Measurements from ENCODE around the gene KCNJ10. TPM values are rescaled to one million over a fixed set of nuclear protein-coding genes. Genes with fewer than 3 reads are reported as not detected.
A peak's percentile ranks its signal among the peaks of the same experiment; 100 is the strongest.
"Not testable (repeated sequence)": the region's sequence is repeated elsewhere in the genome, so short reads cannot be mapped to it uniquely, and the experiment has no call there.

KCNJ10 gene
- total RNA-seq, 1 donor from 2014 or later: not detected

DNA sequence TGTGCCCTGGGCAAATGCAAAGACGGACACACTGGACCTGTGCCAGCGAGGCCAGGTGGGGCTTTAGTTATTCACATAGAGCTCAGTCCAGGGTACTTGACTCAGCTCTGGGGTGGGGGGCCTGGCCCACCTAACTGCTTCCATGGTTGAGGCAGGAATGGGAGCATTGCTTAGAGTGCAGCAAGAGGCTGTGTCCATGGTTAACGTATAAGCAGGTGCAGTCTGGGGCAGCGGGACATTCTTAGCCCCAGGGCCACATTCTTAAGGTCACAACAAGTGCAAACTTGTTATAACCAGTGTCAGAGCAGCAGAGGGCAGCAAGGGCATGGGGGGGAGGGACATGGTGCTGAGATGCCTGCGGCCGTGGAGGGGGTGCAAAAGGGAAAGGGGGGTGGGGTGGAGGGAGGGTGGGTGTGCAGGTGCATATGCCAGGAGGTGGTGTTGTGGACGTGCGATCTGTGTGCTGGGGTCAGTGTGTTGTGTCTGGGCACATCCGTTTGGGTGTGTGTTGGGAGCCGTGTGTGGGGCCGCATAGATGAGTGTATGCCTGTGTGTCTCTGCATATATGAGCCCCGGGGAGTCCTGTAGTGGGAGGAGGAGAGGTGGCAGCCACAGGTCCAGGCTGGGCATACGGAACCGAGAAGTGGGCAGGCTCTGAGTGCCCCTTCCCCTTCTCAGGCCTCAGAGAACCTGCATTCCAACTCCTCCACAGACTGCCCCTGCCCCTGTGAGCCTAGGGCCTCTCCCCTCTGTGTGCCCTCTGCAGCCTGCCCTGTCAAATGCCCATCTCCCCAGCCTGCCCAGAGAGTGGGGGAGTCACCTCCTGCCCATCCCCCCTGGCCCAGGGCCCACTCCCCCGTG is 8.4 kb downstream of the KCNJ10 start:
- no peak for DNase-seq (ENCODE audit: low spot score)

DNA sequence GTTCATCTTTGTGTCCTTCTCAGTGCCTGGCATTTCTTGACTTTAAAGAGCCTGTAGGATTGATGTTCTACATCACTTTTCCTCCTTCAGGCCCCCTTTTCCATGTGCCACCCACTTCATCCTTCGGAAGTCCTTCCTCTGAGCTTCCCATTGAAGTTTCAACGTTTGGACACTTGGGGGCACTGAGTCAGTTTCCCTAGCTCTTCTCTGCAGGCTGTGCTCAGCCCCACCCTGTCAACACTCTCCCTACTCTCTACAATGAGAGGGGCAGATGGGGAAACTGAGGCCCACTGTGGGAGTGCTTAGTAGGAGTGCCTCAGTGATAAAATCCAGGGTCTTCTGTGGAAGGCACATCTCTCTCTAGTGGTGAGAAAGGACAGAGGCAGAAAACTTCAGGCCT is 11.9 kb downstream of the KCNJ10 start:
- DNase-seq (ENCODE audit: low spot score): no peak

DNA sequence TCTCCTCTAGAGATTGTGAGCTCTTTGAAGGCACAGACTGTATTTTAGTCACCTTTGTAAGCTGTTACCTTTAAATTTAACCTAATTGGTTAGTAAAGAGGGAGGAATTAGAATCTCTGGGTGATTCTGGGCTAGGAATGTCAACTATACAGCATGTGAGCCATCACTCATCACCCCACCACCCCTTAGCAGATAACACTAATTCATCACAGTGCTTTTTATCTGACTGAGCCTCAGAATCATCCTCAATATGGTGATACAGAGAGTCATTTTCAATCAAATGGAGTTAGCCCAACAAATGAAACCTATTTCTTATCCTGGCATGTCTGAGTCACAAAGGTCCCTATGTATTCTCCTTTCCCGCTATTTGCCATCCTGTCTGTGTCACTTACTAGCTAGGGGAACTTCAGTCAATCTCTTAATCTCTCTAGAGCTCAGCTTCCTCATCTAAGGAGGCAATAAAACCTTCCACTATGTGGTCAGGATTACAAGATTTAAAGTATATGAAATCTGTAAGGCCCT is 13.3 kb downstream of the KCNJ10 start:
- no peak for DNase-seq (ENCODE audit: low spot score)

DNA sequence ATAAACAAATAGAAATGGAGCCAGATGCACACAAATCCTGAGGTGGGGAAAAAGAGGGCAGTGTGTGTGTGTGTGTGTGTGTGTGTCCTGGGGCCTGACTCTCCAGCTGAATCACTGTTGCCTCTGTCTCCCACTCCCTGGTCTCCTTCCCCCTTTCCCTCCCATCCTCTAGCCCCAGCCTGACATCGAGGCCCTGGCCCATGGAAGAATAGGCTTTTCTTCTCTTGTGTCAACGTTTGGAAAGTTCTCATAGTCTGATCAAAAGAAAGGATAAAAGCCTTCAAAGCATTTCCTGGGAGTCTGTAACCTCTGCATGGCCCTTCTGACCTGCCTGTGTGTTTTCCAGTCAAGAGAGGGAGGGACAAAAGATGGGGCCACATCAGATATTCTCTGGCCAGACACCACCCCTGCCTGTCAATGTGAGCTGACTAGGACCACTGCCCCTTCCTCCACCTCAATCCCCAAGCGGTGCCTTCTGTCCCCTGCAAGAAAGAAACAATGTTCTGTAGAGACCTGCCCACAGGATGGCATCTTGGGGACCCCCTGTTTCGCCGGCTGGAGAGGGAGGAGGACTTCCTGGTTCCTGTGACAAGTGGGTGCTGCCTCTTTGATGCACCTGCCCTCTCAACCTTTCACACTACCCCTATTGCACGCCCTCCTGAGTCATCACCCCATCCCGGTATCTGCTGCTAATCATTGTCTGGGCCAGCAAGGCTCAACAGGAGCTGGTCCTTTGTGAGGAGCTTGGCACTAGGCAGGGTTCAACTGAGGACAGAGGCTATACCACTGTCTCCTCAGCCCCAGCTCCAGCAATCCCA is 16.2 kb downstream of the KCNJ10 start:
- no peak for DNase-seq (ENCODE audit: low spot score)

DNA sequence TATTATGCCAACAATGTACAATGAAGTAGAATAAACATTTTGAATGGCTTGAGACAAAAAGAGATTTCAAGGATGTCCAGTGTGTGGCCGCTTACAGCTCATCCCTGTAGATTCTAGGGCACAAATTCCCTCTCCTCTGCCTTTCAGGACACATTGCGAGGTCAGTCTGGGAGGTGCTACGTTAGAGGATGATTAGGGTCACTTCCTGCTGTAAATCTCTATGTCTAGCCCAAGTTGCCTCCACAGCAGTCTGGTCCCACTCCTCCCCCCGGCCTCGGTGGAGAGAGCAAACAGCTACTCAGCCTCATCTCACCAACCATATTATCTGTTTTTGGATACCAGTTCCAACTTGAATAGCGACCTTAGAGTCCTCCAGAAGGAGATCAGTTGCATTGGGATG is 17.0 kb downstream of the KCNJ10 start:
- DNase-seq (ENCODE audit: low spot score): no peak

DNA sequence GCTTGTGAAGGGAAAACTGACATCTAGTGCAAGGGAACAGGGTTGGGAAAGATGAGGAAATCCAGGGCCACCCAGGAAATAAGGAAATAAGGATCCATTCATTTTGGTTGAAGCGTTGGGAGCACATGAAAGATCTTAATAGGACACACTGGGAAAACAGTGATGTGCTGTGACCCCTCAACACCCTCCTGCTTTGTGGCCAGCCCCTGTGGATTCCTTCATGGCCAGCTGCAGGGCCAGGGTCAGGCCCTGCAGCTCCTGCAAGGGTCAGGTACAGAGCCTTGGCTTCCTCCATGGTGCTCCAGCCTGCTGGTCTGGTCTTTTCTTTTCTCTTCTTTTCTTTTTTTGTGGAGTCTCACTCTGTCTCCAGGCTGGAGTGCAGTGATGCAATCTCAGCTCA is 19.3 kb downstream of the KCNJ10 start:
- no peak for DNase-seq (ENCODE audit: low spot score)

DNA sequence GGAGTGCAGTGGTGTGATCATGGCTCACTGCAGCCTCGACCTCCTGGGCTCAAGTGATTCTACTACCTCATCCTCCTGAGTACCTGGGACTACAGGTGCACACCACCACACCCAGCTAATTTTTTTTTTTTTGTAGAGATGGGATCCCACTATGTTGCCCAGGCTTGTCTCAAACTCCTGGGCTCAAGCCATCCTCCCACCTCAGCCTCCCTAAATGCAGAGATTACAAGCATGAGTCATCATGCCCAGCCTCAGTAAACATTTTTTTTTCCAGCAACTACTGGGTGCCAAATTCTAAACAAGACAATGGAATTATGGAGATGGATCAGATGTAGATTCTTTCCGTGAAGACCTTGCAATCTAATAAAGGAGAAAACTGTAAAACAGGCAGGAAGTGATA is 19.8 kb downstream of the KCNJ10 start:
- DNase-seq (ENCODE audit: low spot score): not testable (repeated sequence)

DNA sequence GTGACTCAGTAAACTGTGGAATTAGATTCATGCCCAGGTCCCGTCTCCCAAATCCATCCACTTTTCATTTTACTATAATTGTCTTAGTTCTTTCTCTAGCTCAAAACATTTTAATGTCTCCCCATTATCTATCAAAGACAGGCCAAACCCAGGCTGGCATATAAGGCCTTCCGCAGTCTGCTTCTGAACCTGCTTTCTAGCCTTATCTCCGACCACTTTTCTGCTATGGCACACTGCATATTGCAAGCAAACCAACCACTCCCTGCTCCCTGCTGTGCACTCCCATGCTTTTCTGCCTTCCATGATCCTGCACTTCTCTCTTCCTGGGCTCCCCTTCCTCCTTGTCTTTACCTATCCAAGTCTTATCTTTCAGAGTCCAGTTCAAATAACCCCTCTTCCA is 20.9 kb downstream of the KCNJ10 start:
- DNase-seq (ENCODE audit: low spot score): no peak

DNA sequence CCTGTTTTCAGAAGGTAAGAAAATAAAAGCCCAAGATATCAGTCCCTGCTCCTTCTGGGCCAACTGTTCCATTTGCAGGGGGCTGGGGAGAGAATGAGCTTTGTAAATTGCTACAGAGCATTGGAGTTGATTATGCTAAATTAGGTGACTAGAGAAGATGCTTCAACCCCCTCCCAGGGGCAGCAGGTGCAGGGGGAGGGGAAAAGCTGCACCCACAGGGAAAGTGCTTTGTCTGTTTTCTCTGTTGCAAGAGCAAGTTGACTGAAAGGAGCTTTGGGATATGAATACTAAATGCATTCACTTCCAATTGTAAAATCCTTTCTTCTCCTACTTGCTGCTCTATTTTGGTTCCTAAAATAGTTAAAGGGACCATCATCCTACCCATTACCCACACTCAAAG is 21.6 kb downstream of the KCNJ10 start:
- DNase-seq (ENCODE audit: low spot score): no peak

DNA sequence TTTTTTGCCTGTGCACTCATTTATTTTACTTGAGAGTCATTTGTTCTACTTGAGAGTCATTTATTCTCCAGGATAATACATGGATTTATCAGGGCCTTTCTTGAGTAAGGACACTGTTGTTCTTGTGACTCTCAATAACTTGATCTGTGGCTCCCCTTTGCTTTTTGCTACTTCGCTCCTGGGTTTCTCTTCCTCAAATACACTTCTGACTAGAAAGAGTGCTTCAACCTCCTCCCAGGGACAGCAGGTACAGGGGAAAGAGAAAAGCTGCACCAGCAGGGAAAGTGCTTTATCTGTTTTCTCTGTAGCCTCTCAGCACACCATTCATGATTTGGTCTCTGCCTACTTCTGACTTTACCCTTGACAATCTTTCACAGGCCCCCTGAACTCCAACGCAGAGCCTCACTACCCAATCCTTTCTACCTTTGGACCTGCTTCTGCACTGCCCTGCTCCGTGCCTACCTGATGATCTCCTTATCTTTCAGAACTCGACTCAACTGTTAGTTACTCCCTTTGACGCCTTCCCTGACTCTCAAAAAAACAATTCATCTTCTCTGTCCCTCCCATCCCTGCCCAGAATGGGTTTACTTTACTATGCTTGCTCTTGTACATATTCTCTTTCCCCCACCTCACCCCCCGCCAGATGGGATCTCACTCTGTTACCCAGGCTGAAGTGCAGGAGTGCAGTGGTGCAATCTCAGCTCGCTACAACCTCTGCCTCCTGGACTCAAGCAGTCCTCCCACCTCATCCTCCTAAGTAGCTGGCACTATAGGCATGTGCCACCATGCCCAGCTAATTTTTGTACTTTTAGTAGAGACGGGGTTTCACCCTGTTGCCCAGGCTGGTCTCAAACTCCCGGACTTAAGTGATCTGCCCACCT is 22.6 kb downstream of the KCNJ10 start:
- DNase-seq (ENCODE audit: low spot score): no peak

DNA sequence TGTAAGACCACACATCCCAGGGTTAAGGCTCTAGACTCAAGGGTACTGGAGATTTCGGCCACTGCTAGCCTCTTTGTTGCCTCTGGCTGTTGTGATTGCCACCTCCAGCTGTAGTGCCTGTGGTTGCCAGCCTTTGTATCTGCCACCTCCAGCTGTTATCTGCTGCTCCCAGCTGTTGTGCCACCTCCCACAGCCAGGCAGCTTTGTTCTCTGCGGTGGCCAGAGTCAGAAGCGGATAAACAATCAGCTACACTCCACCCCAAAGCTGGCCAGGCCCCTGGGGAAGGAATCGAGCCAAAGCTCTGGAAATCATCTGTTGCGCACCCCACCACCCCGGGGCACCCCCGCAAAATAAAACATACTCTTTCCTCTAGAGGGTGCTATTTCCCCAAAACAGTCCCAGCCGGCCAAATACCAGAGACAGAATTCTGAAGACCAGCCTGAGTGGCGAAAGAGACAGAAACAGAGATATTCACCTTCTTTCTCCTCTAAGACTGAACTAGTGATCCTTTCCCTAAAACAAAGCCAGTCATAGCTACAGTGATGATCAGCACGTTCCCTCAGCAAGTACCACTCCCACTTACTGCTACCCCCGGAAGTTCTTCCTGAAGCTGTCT is 23.4 kb downstream of the KCNJ10 start:
- DNase-seq (ENCODE audit: low spot score): peak; percentile 45

DNA sequence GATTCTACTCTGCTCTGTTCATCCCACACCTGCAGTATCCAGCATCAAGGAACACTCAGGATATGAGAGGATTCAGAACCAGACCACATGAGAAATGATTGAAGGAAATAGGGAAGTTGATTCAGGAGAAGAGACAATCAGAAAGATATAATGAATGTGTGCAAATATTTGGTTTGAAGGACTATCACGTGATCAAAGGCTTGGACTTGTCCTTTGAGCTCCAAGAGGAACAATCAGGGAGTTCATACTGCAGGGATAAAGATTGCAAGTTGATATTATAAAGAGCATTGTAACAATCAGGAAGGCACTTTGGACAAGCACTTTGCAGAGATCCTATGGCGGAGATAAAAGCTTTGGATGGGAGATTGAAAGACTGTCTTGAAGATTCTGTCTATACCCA is 24.3 kb downstream of the KCNJ10 start:
- DNase-seq (ENCODE audit: low spot score): no peak

DNA sequence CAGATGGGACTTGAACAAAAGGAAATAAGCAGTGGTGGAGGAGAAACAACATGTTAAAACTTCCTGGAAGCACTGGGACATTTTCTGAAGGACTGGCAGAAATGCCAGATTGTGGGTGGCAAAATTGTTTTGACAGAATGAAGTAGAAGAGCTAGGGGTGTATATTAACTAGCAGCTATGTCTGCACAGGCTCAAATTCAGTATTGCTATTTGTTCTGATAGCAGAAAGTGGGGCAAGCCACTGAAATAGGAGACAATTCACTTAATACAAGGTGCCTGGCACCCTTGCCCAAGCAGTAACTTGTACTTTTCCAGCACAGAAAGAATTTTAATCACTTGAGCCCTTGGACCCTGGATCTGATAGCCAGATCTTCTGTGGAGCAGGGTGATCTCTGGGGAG is 26.4 kb downstream of the KCNJ10 start:
- DNase-seq (ENCODE audit: low spot score): no peak

DNA sequence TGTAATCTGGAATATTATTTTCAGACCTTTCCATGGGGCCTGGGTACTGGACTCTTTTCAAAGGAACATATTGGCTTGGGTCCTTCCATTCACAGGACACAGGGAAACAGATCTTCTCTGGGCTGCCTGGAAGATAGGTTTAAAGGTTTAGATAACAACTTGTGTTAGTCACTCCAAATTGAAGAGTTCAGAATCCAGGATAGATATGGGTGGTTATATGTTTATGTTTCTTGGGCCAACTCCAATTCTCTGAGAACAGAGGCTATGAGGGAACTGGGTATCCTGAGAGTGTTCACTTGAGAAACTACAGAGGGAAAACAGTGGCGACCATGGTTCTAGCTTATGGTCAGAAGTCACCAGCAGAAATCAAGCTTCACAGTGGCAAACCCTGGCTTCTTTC is 29.5 kb downstream of the KCNJ10 start:
- DNase-seq (ENCODE audit: low spot score): no peak

DNA sequence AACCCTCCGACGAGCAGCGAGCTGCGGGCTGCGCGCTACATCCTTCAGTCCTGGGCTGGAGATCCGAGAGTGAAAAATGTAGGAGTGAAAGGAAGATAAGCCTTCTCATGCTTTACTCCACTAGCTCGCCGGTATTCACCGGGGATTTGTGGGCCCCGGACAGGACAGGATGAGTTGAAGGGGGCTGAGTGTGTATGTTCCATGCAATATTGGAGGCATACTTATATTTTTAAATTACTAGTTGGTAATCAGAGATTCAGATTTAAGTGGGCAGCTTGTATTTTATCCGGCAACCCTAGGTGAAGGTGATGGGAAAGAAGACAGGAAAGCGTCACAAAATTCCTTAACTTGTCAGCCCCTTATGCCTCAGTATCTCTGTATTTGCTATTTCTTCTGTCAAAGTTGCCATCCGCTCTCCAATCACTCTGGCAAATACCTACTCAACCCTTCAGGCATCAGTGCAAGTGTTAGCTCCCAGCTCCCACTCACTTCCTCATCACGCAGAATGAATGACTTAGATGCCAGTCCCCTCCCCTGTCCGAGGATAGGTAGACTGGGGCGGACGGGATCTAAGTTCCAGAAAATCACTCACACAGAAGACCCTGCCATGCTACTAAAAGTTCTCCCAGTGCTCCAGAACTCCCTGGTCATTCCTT is 37.7 kb downstream of the KCNJ10 start:
- no peak for DNase-seq (ENCODE audit: low spot score)

DNA sequence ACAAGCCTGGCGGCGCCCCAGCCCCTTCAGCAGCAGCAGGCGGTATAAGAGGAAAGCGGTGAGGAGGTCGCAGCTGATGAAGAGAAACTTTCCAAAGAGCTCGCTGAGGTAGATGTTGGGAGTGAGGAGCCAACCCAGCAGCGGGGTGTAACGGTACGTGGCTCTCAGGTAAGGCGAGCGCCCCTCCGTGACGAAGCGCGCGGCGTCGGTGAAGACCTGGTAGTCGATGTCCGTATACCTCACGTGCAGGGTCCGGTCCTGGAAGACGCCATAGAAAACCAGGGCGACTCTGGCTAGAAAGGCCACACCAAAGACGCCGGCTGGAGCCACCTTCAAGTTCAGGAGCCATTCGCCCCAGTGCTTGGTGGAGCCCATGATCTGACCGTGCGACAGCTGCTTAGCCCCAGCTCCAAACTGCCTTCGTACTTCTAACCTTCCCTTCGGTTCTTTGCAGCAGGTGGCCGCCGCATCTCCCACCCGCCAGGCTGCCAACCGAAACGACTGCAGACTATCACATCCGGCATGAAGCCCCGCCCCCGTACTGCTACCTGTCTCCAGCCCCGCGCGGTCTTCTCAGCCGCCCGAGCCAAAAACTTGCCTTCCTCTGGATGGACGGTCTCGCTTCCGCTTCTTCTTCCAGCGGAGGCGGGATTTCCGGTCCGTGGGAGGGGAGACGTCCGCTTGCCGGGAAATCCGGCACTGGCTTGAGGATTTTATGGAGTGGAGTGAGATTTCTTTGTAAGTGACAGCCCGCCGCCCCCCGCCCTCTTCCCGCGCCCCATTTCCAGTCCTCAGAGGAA is 38.4 kb downstream of the KCNJ10 start, which contains the start of gene PIGM:
TSS of gene PIGM (minus strand) at position 626 of the 800 bp plus-strand sequence. CDS start at position 375, 251 bp downstream.
- peak; percentile 94 for DNase-seq (ENCODE audit: low spot score)

DNA sequence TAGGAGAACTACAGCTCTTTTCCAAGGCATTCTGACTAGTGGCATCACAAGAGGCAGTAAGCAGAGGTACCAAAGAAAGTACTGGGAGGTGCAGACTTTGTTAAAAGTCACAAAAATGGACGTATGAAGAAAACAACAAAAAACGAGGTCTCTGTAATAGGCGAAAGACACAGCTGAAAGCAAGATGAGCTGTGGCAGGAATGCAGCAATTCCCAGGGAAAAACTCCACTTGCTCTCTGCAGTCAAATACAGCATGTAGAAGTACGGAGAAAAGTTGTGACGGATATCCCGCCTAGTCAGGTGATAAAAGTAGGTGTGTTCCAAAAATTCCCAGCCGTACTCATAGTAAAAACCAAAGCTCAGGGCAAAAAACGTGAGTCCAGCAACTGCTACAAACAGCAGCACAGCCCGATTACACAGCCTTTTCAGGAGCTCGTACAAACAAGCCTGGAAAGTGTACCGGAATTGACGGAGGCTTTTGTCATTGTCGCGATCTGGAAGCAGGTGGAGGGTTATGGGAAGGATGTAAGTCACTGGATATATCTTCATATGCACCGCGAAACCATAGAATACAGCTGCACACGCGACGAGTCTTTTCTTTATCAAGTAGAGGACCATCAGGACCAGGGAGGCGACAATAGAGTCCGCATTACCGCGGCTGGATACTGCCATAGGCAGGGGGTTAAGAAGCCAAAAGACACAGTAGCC is 39.1 kb downstream of the KCNJ10 start:
- DNase-seq (ENCODE audit: low spot score): no peak

DNA sequence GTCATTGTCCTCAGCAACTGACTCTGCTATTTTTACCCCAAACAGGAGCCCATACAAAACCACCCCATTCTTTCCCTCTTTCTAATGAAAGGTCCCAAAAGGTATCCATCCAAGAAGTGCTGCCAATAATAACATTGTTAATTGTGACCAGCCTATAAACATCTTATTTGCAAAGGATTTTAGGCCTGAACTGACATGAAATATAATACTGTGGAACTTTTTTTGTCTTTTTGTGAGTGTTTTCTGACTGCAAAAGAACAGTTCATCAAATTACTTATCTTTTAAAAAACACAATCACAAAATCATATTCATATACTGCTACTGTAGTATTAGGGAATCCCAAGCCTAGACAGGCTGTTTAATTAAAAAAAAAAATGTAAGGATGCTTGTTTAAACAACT is 41.5 kb downstream of the KCNJ10 start:
- no peak for DNase-seq (ENCODE audit: low spot score)

DNA sequence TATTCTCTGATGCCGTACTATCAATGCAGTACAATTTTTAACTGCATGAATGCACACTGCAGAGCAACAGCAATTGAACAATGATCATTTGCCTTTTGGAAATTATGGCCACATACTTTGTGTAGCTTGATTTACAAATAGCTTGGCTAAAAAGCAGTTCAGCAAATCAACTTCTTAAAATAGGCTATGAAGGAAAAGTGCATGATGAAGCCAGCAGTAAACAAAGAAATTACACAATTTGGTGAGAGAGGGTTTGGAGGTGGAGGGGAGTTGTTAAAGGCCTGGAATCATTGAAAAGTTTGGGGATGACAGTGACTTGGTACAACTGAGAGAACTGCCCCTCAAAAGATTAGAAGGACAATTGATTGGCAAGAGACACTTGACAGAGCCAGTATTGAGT is 44.6 kb downstream of the KCNJ10 start:
- DNase-seq (ENCODE audit: low spot score): no peak
